Natural killer cell treated with Interleukin-12 subunit alpha and Interleukin-12 subunit beta and Interleukin-15 and Interleukin-18, amount 100 ng/mL, for 72 hours (primary cell): ENCODE results near the gene AGAP1. TPM values are rescaled to one million over a fixed set of nuclear protein-coding genes. Genes with fewer than 3 reads are reported as not detected.
A peak's percentile ranks its signal among the peaks of the same experiment; 100 is the strongest.
"Not testable (repeated sequence)": the region's sequence is repeated elsewhere in the genome, so short reads cannot be mapped to it uniquely, and the experiment has no call there.

Experiments
- ATAC-seq, 2 donors: fragments of 150-1000 bp; cut with Tn5 transposase in 1 of 2; sonication (Bioruptor Pico), chemical (Tn5 transposase) in 1 of 2; 2 replicates each; pipeline ENCODE4 v1.10.0; 2021
- DNase-seq: peaks from one replicate; pipeline ENCODE4 v3.0.0; 2022; ENCODE audit warnings: low spot score
- H3K27ac Mint-ChIP-seq, 2 donors: 1 replicate in 1 of 2; 2 replicates in 1 of 2; pipeline ENCODE4 v1.8.0; 2022; ENCODE audit warnings: mixed read lengths in 2 of 2, mild to moderate bottlenecking in 1 of 2, moderate library complexity in 1 of 2
- H3K27me3 Mint-ChIP-seq, 2 donors: 1 replicate in 1 of 2; 2 replicates in 1 of 2; pipeline ENCODE4 v1.8.0; 2022; ENCODE audit warnings: mixed read lengths in 2 of 2
- H3K36me3 Mint-ChIP-seq: one replicate; pipeline ENCODE4 v1.8.0; 2022; ENCODE audit warnings: mixed read lengths
- H3K4me1 Mint-ChIP-seq, 2 donors: 1 replicate in 1 of 2; 2 replicates in 1 of 2; pipeline ENCODE4 v1.8.0; 2022; ENCODE audit warnings: low read depth in 2 of 2, mixed read lengths in 2 of 2, mild to moderate bottlenecking in 1 of 2
- H3K4me3 Mint-ChIP-seq: one replicate; pipeline ENCODE4 v1.8.0; 2022; ENCODE audit warnings: mixed read lengths
- H3K9me3 Mint-ChIP-seq: 2 replicates; pipeline ENCODE4 v1.8.0; 2022; ENCODE audit warnings: mixed read lengths
- total RNA-seq, 2 donors: library from RNA; stranded (reverse); gene quantifications; one replicate each; pipeline ENCODE4 v1.2.3, GENCODE V29; 2022

The AGAP1 gene
- total RNA-seq, 2 donors from 2014 or later = 5.2 to 7.4 TPM

GRCh38 chr2:235757212-235757611, 263.4 kb downstream of the AGAP1 start:
- ATAC-seq (no peak), DNase-seq (no peak)
- H3K36me3 Mint-ChIP-seq = no peaks in the 10 kb centered on the region
- no peaks in the 10 kb centered on the region for H3K9me3 Mint-ChIP-seq
- no peak overlapping the region for H3K4me3 Mint-ChIP-seq
- H3K27ac Mint-ChIP-seq = no peak overlapping the region
- H3K4me1 Mint-ChIP-seq = no peaks in the 10 kb centered on the region
- H3K27me3 Mint-ChIP-seq = no peaks in the 10 kb centered on the region

- no peaks in the 10 kb centered on the region for H3K4me1 Mint-ChIP-seq
- no peak for ATAC-seq
- H3K27ac Mint-ChIP-seq = no peak overlapping the region
- no peak for DNase-seq
- no peaks in the 10 kb centered on the region for H3K9me3 Mint-ChIP-seq
- no peaks in the 10 kb centered on the region for H3K27me3 Mint-ChIP-seq
- no peak overlapping the region for H3K4me3 Mint-ChIP-seq
- no peaks in the 10 kb centered on the region for H3K36me3 Mint-ChIP-seq
These were observed 263.8 kb downstream of the AGAP1 start for GRCh38 chr2:235757640-235758039.

GRCh38 chr2:235762832-235763598, 269.2 kb downstream of the AGAP1 start:
- no peak for ATAC-seq
- DNase-seq = no peak
- Mint-ChIP-seq H3K9me3 (no peaks in the 10 kb centered on the region), H3K27me3 (no peaks in the 10 kb centered on the region), H3K4me3 (no peak overlapping the region), H3K27ac (no peak overlapping the region), H3K36me3 (no peaks in the 10 kb centered on the region), H3K4me1 (peaks cover 2 to 4% of the 10 kb centered on the region in 2 donors)

GRCh38 chr2:235763816-235764215, 270.0 kb downstream of the AGAP1 start:
- Mint-ChIP-seq H3K4me1 (peaks cover 2 to 4% of the 10 kb centered on the region in 2 donors), H3K27me3 (no peaks in the 10 kb centered on the region), H3K36me3 (no peaks in the 10 kb centered on the region), H3K9me3 (no peaks in the 10 kb centered on the region), H3K4me3 (no peak overlapping the region), H3K27ac (no peak overlapping the region)
- DNase-seq (no peak), ATAC-seq (no peak)

GRCh38 chr2:235764478-235764877, 270.6 kb downstream of the AGAP1 start:
- H3K36me3 Mint-ChIP-seq, H3K4me3 Mint-ChIP-seq, H3K27me3 Mint-ChIP-seq, DNase-seq, H3K9me3 Mint-ChIP-seq, H3K4me1 Mint-ChIP-seq, H3K27ac Mint-ChIP-seq, ATAC-seq: not testable (repeated sequence)

DNA sequence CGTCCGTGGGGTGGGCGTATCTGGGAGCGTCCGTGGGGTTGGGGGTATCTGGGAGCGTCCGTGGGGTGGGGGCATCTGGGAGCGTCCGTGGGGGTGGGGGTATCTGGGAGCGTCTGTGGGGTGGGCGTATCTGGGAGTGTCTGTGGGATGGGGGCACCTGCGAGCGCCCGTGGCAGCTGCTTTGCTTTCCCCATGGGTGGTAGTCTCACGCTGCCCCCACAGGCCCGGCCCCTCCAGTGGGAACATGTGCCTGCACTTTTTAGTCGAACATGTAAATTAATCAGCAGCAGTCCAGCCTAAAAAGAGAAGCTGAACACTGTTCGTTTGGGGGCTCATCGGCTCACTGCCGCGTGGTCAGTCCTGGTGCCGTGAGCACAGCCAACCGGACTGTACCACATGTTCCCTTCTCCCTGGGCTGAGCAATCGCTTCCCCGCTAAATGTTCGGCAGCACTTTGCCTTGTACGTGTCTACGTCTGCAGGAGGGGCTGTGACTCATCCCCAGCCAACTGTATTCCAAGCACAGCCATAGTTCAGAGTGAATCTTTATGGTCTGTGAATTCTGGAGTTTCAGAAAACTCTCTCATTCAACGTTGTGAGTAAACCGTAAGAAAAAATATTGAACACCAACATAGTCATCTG, 271.5 kb downstream of the AGAP1 start:
- ATAC-seq (no peak), DNase-seq (no peak)
- H3K27ac Mint-ChIP-seq = no peak overlapping the region
- H3K36me3 Mint-ChIP-seq = no peaks in the 10 kb centered on the region
- H3K4me3 Mint-ChIP-seq = no peak overlapping the region
- no peaks in the 10 kb centered on the region for H3K9me3 Mint-ChIP-seq
- H3K27me3 Mint-ChIP-seq = no peaks in the 10 kb centered on the region
- peaks cover 2 to 4% of the 10 kb centered on the region in 2 donors for H3K4me1 Mint-ChIP-seq

- Mint-ChIP-seq H3K36me3 (no peaks in the 10 kb centered on the region), H3K4me3 (no peak overlapping the region), H3K9me3 (no peaks in the 10 kb centered on the region), H3K4me1 (peaks cover 2 to 4% of the 10 kb centered on the region in 2 donors), H3K27ac (no peak overlapping the region), H3K27me3 (no peaks in the 10 kb centered on the region)
- DNase-seq = peak; percentile 70
- peak; percentile 65 to 72 for ATAC-seq
These were observed 272.4 kb downstream of the AGAP1 start for GRCh38 chr2:235766278-235766677.

DNA sequence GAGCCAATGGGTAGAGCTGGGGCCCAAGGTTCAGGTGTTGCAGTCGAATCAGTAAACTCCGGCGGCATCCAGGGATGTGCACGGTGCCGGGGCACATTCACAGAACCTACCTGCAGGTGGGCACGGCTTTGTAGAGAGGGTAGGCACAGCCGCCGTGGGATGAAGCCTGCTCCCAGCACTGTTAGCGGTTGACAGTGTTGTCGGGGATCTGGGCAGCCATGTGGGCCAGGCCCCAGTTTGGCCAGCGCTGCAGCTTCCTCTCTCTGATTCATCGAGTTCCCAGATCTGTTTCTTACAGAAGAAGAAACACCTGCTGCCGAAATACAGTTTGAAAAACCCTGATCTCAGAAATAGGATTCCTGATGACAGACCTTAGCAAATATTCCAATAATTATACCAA, 274.8 kb downstream of the AGAP1 start:
- DNase-seq (no peak), ATAC-seq (no peak)
- Mint-ChIP-seq H3K36me3 (no peaks in the 10 kb centered on the region), H3K27ac (no peak overlapping the region), H3K4me1 (peaks cover 2 to 4% of the 10 kb centered on the region in 2 donors), H3K4me3 (no peak overlapping the region), H3K27me3 (no peaks in the 10 kb centered on the region), H3K9me3 (no peaks in the 10 kb centered on the region)

DNA sequence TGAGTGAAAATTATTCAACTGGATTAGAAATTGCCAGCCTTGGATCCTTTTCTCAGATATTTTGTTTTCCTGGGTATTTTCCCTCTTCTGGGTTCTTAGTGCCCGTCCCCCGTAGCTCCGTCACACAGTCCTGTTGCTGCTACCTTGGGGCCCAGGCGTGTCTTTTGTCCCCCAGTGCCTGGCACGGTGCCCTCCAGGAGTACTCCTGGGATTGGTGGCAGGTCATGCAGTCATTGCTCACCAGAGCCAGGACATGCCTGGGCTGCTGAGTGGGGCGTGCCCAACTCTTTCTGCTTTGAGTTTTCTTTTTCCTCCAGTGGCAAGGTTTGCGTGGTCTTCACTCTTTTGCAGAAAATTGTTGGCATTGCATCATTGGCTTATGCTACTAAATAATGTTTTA, 275.2 kb downstream of the AGAP1 start:
- H3K4me1 Mint-ChIP-seq = peaks cover 2 to 4% of the 10 kb centered on the region in 2 donors
- DNase-seq (no peak), ATAC-seq (no peak)
- H3K36me3 Mint-ChIP-seq = no peaks in the 10 kb centered on the region
- no peaks in the 10 kb centered on the region for H3K9me3 Mint-ChIP-seq
- H3K4me3 Mint-ChIP-seq = no peak overlapping the region
- no peaks in the 10 kb centered on the region for H3K27me3 Mint-ChIP-seq
- peak overlapping the region in 1 of 2 donors; percentile 54 for H3K27ac Mint-ChIP-seq

DNA sequence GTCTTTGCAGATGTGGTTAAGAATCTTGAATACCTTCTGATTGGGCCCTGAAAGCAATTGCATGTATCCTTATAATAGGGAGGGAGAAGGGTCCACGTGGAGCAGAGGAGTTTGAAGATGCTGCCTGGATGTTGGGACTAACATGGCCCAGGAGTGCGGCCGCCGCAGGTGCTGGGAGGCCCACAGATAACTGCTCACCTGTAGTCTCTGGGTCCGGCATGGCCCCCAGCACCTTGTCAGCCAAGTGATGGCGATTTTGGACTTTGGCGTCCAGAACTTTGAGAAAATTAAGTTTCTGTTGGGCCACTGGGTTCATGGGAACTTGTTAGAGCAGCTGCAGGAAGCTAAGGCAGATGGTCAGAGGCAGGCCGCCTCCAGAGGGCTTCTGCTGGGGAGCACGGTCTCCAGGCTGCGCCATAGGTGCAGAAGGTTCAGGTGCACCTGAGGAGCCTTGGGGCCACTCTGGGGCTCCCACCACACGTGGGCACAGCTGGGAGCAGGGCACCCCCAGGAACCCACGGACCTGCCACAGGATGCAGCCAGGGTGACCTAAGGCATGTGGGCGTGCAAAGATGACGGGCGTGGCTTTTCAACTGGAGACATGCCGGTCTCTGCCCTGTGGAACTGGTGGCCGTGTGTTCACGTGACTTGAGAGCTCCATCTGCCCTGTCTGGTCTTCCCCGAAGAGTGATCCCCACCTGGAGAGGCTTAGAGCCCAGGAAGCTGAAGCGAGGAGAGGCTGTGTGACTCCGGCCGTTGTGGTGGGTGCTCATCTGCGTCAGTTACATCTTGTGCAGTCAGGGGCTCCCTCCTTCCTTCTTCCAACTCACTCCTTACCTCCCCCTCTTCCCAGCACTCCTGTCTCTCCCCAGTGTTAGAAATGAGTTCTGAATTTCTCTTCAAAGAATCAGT, 277.3 kb downstream of the AGAP1 start:
- Mint-ChIP-seq H3K4me1 (peaks cover 2 to 4% of the 10 kb centered on the region in 2 donors), H3K27me3 (no peaks in the 10 kb centered on the region), H3K9me3 (no peaks in the 10 kb centered on the region), H3K27ac (no peak overlapping the region), H3K4me3 (no peak overlapping the region), H3K36me3 (no peaks in the 10 kb centered on the region)
- no peak for ATAC-seq
- no peak for DNase-seq

- DNase-seq (no peak), ATAC-seq (no peak)
- Mint-ChIP-seq H3K4me3 (no peak overlapping the region), H3K27ac (no peak overlapping the region), H3K9me3 (no peaks in the 10 kb centered on the region), H3K27me3 (no peaks in the 10 kb centered on the region), H3K36me3 (no peaks in the 10 kb centered on the region), H3K4me1 (no peaks in the 10 kb centered on the region)
These were observed 279.5 kb downstream of the AGAP1 start for GRCh38 chr2:235773188-235773928.

- no peaks in the 10 kb centered on the region for H3K4me1 Mint-ChIP-seq
- H3K27ac Mint-ChIP-seq = no peak overlapping the region
- ATAC-seq (no peak), DNase-seq (no peak)
- no peaks in the 10 kb centered on the region for H3K9me3 Mint-ChIP-seq
- no peak overlapping the region for H3K4me3 Mint-ChIP-seq
- no peaks in the 10 kb centered on the region for H3K27me3 Mint-ChIP-seq
- H3K36me3 Mint-ChIP-seq = no peaks in the 10 kb centered on the region
These were observed 280.5 kb downstream of the AGAP1 start for GRCh38 chr2:235774153-235774870.

GRCh38 chr2:235776531-235776930, 282.7 kb downstream of the AGAP1 start:
- no peak for ATAC-seq
- H3K27ac Mint-ChIP-seq = no peak overlapping the region
- H3K9me3 Mint-ChIP-seq = no peaks in the 10 kb centered on the region
- no peaks in the 10 kb centered on the region for H3K36me3 Mint-ChIP-seq
- DNase-seq = no peak
- no peaks in the 10 kb centered on the region for H3K4me1 Mint-ChIP-seq
- no peak overlapping the region for H3K4me3 Mint-ChIP-seq
- H3K27me3 Mint-ChIP-seq = no peaks in the 10 kb centered on the region
